B cell (primary cell): ENCODE data around the gene MAN1A1. TPM values are rescaled to one million over a fixed set of nuclear protein-coding genes. Genes with fewer than 3 reads are reported as not detected.

Experiments
- ATAC-seq: fragments of 200-7000 bp; cut with Tn5 transposase; one replicate; pipeline ENCODE4 v1.10.0; 2021; ENCODE audit warnings: low read depth, mild to moderate bottlenecking, moderate number of reproducible peaks, moderate library complexity
- CTCF ChIA-PET: fragments of 350-600 bp; sonication (Branson Sonifier 250); formaldehyde crosslinking; loops from one replicate; lab custom pipeline; 2021; ENCODE audit warnings: antibody characterized with exemption, inconsistent platforms; lab: Charles Lee
- POLR2A ChIA-PET: fragments of 350-600 bp; sonication (Branson Sonifier 250); formaldehyde crosslinking; loops from one replicate; lab custom pipeline; 2021; ENCODE audit warnings: antibody characterized with exemption; lab: Charles Lee
- DNase-seq: peaks from one replicate; pipeline ENCODE4 v3.0.0; 2013
- H2AFZ ChIP-seq: 2 replicates; pipeline ENCODE4 v1.6.1; 2012; ENCODE audit warnings: mild to moderate bottlenecking, low read depth, low read length; ENCODE audit not compliant: insufficient read depth, poor library complexity, severe bottlenecking
- H3K27ac ChIP-seq, 2 donors: 1 replicate in 1 of 2; 2 replicates in 1 of 2; pipeline ENCODE4 v1.5.1; 2012 to 2013; ENCODE audit warnings: low read length in 2 of 2, mild to moderate bottlenecking in 2 of 2, moderate library complexity in 1 of 2
- H3K27me3 ChIP-seq, 4 experiments: fragments of 200-600 bp in 1 of 4; sonication (generic) in 1 of 4; replicated peaks in 1 of 4; 1 replicate in 2 of 4; 2 replicates in 2 of 4; pipeline versions ENCODE4 v1.6.1 to v1.7.0; 2013 to 2016; ENCODE audit warnings: low read length in 3 of 4, mild to moderate bottlenecking in 2 of 4, mixed read lengths in 1 of 4, moderate library complexity in 1 of 4; ENCODE audit not compliant: insufficient read depth in 4 of 4, control insufficient read depth in 3 of 4; ENCODE audit errors: control extremely low read depth in 1 of 4
- H3K36me3 ChIP-seq, 2 experiments: replicated peaks in 1 of 2; 1 replicate in 1 of 2; 2 replicates in 1 of 2; pipeline versions ENCODE4 v1.6.1 to v1.7.1; 2013; ENCODE audit warnings: low read length in 1 of 2; ENCODE audit not compliant: insufficient read depth in 2 of 2, control insufficient read depth in 1 of 2; ENCODE audit errors: control extremely low read depth in 1 of 2, extremely low read depth in 1 of 2
- H3K4me1 ChIP-seq, 2 donors: fragments of 200-600 bp in 1 of 2; sonication (generic) in 1 of 2; 1 replicate in 1 of 2; 2 replicates in 1 of 2; pipeline versions ENCODE4 v1.5.1 to v1.6.1; 2013 to 2017; ENCODE audit warnings: low read length in 2 of 2; ENCODE audit not compliant: control insufficient read depth in 2 of 2, insufficient read depth in 2 of 2
- H3K4me2 ChIP-seq: replicated peaks from 2 replicates; pipeline ENCODE3; 2012; ENCODE audit warnings: mild to moderate bottlenecking, low read depth, low read length; ENCODE audit not compliant: poor library complexity, severe bottlenecking
- H3K4me3 ChIP-seq, 5 experiments: fragments of 200-600 bp in 1 of 5; sonication (generic) in 1 of 5; 1 replicate in 3 of 5; 2 replicates in 2 of 5; pipeline versions ENCODE4 v1.5.1 to v1.7.0; 2011 to 2016; ENCODE audit warnings: low read length in 4 of 5, mild to moderate bottlenecking in 4 of 5, low read depth in 2 of 5, control low read depth in 1 of 5, moderate library complexity in 1 of 5; ENCODE audit not compliant: insufficient read depth in 1 of 5; ENCODE audit errors: control extremely low read depth in 1 of 5, extremely low read depth in 1 of 5
- H3K79me2 ChIP-seq: fragments of 200-600 bp; sonication (generic); one replicate; pipeline ENCODE4 v1.6.0; 2016; ENCODE audit warnings: low read length; ENCODE audit not compliant: control insufficient read depth, insufficient read depth
- H3K9ac ChIP-seq: fragments of 200-600 bp; sonication (generic); 2 replicates; pipeline ENCODE4 v1.6.1; 2017; ENCODE audit warnings: mild to moderate bottlenecking, low read length, moderate library complexity
- H3K9me3 ChIP-seq, 3 donors: one replicate each; pipeline versions ENCODE4 v1.6.1 to v1.7.1; 2013; ENCODE audit warnings: low read length in 2 of 3; ENCODE audit not compliant: control insufficient read depth in 2 of 3, insufficient read depth in 1 of 3; ENCODE audit errors: control extremely low read depth in 1 of 3
- H4K20me1 ChIP-seq: 2 replicates; pipeline ENCODE4 v1.6.0; 2012; ENCODE audit warnings: mild to moderate bottlenecking, low read length; ENCODE audit not compliant: insufficient read depth, control insufficient read depth, poor library complexity, severe bottlenecking
- H3K27ac Mint-ChIP-seq: one replicate; pipeline ENCODE4 v1.8.0; 2021; ENCODE audit warnings: mixed read lengths
- H3K27me3 Mint-ChIP-seq: one replicate; pipeline ENCODE4 v1.8.0; 2021; ENCODE audit warnings: mixed read lengths
- H3K4me1 Mint-ChIP-seq: one replicate; pipeline ENCODE4 v1.8.0; 2021; ENCODE audit warnings: mixed read lengths
- H3K4me3 Mint-ChIP-seq: one replicate; pipeline ENCODE4 v1.8.0; 2021; ENCODE audit warnings: mixed read lengths
- H3K9me3 Mint-ChIP-seq: one replicate; pipeline ENCODE4 v1.8.0; 2022; ENCODE audit warnings: mixed read lengths; ENCODE audit not compliant: insufficient read depth
- CTCF ChIP-seq: fragments of 200-600 bp; IDR thresholded peaks from one replicate; pipeline ENCODE4 v1.8.0; 2022; ENCODE audit warnings: antibody characterized with exemption, mild to moderate bottlenecking
- EZH2 ChIP-seq: IDR thresholded peaks from 2 replicates; pipeline ENCODE4 v1.6.1; 2012; ENCODE audit warnings: borderline replicate concordance, low read depth, mild to moderate bottlenecking, moderate library complexity, low read length; ENCODE audit not compliant: insufficient read depth, poor library complexity, severe bottlenecking
- WGBS: methylation state at CpG from one replicate; pipeline ENCODE4 v1.1.5; 2013; ENCODE audit warnings: missing lambda C conversion rate; ENCODE audit not compliant: insufficient coverage; 5-methylcytosine and 5-hydroxymethylcytosine counted together
- intact Hi-C: fragments of 100-400 bp; cut with micrococcal nuclease; formaldehyde crosslinking; loops from one replicate; pipeline ENCODE4 v1.10.0; 2022
- polyA plus RNA-seq: library from polyadenylated mRNA; depleted of rRNA; stranded (reverse); fragments of >200 nt; gene quantifications from 2 replicates; pipeline ENCODE4 v1.2.3, GENCODE V29; 2012
- total RNA-seq, 2 donors: library from RNA; stranded (reverse); fragments of 120-200 nt in 1 of 2; gene quantifications; 1 replicate in 1 of 2; 2 replicates in 1 of 2; pipeline versions ENCODE4 v1.2.3 to v1.2.4, GENCODE V29; 2013 to 2022

The MAN1A1 gene
- total and polyA plus RNA-seq, 2 donors (not counting 1 experiment from before 2014, with no cell fraction given), result 5.1 to 31.7 TPM

- Histone ChIP-seq H3K4me2 (no peak overlapping the region), H3K36me3 (no peaks in the 10 kb centered on the region), H2AFZ (no peak overlapping the region), H3K9me3 (no peaks in the 10 kb centered on the region), H3K4me1 (peaks cover 5 to 8% of the 10 kb centered on the region in 2 donors), H3K79me2 (peaks cover 73% of the 10 kb centered on the region), H4K20me1 (no peaks in the 10 kb centered on the region), H3K9ac (no peak overlapping the region), H3K4me3 (no peak overlapping the region), H3K27ac (no peak overlapping the region), H3K27me3 (no peaks in the 10 kb centered on the region)
- Mint-ChIP-seq H3K4me3 (no peak overlapping the region), H3K27ac (no peak overlapping the region), H3K27me3 (no peaks in the 10 kb centered on the region), H3K9me3 (no peaks in the 10 kb centered on the region), H3K4me1 (peaks cover 23% of the 10 kb centered on the region)
- ATAC-seq, result no peak
- no peak for TF ChIP-seq CTCF
- TF ChIP-seq EZH2, result no peak
- intact Hi-C loops, result loop anchor here (5.0 kb wide), 3 partner anchors 1047 to 1977 kb away; no protein-coding TSS in a partner anchor
- 72% methylated on average over 4 of the region's 4 CpGs for WGBS
- ChIA-PET CTCF (no interaction called here), POLR2A (no interaction called here)
- DNase-seq, result no peak
Measured at GRCh38 chr6:119330520-119331113, 18.9 kb downstream of the MAN1A1 start.

- Histone ChIP-seq H3K36me3 (no peaks in the 10 kb centered on the region), H3K9ac (no peak overlapping the region)
- no peak overlapping the region for H3K27ac Mint-ChIP-seq
Measured at GRCh38 chr6:119329794-119330180, 19.8 kb downstream of the MAN1A1 start.

More at GRCh38 chr6:119329794-119330180, 19.8 kb downstream of the MAN1A1 start:
- H4K20me1 ChIP-seq, result no peaks in the 10 kb centered on the region
- no peaks in the 10 kb centered on the region for H3K27me3 Mint-ChIP-seq
- intact Hi-C loops, result loop anchor here (5.0 kb wide), 3 partner anchors 1048 to 1978 kb away; no protein-coding TSS in a partner anchor
- no peak overlapping the region for H3K4me2 ChIP-seq
- no peak overlapping the region for H3K27ac ChIP-seq
- ChIA-PET CTCF (no interaction called here), POLR2A (no interaction called here)
- H3K9me3 Mint-ChIP-seq, result no peaks in the 10 kb centered on the region
- H3K79me2 ChIP-seq, result peaks cover 80% of the 10 kb centered on the region
- TF ChIP-seq EZH2 (no peak), CTCF (no peak)
- H3K4me1 Mint-ChIP-seq, result peaks cover 15% of the 10 kb centered on the region
- no peaks in the 10 kb centered on the region for H3K27me3 ChIP-seq
- H3K9me3 ChIP-seq, result no peaks in the 10 kb centered on the region
- DNase-seq (no peak), ATAC-seq (no peak)
- peaks cover 0 to under 1% of the 10 kb centered on the region in 2 donors for H3K4me1 ChIP-seq
- H3K4me3 ChIP-seq, result no peak overlapping the region
- H2AFZ ChIP-seq, result no peak overlapping the region
- H3K4me3 Mint-ChIP-seq, result no peak overlapping the region
